UCSD-AML1 (cell line): ENCODE results near the gene C1orf167.

Experiments used
- DNase-seq: peaks from one replicate; lab custom pipeline; 2025; ENCODE audit not compliant: unreplicated experiment; lab: John Stamatoyannopoulos, UW

Gene C1orf167

GRCh38 chr1:11759791-11760190, 2.2 kb upstream of the C1orf167 start:
- DNase-seq, result no peak

GRCh38 chr1:11761285-11761684, 708 bp upstream of the C1orf167 start:
- no peak for DNase-seq

- no peak for DNase-seq
These were observed 2.1 kb downstream of the C1orf167 start for GRCh38 chr1:11764115-11764514.

- DNase-seq, result no peak
These were observed 2.5 kb downstream of the C1orf167 start for GRCh38 chr1:11764519-11764918.

- DNase-seq, result no peak
These were observed 3.9 kb downstream of the C1orf167 start for GRCh38 chr1:11765661-11766428.

- no peak for DNase-seq
These were observed 4.4 kb downstream of the C1orf167 start for GRCh38 chr1:11766429-11766776.

- no peak for DNase-seq
These were observed 6.1 kb downstream of the C1orf167 start for GRCh38 chr1:11767922-11768704.

GRCh38 chr1:11768821-11769220, 6.8 kb downstream of the C1orf167 start:
- no peak for DNase-seq

GRCh38 chr1:11769274-11769673, 7.3 kb downstream of the C1orf167 start:
- no peak for DNase-seq

GRCh38 chr1:11770011-11770410, 8.0 kb downstream of the C1orf167 start:
- DNase-seq, result no peak

- DNase-seq, result no peak
These were observed 9.6 kb downstream of the C1orf167 start for GRCh38 chr1:11771481-11772043.

GRCh38 chr1:11772458-11772857, 10.5 kb downstream of the C1orf167 start:
- no peak for DNase-seq

- no peak for DNase-seq
These were observed 12.8 kb downstream of the C1orf167 start for GRCh38 chr1:11774753-11775152.

- DNase-seq, result no peak
These were observed 15.8 kb downstream of the C1orf167 start for GRCh38 chr1:11777658-11778322.

GRCh38 chr1:11778336-11778735, 16.3 kb downstream of the C1orf167 start:
- no peak for DNase-seq

- no peak for DNase-seq
These were observed 17.0 kb downstream of the C1orf167 start for GRCh38 chr1:11778844-11779623.

- no peak for DNase-seq
These were observed 17.9 kb downstream of the C1orf167 start for GRCh38 chr1:11779715-11780379.

GRCh38 chr1:11780380-11781147, 18.6 kb downstream of the C1orf167 start:
- DNase-seq, result no peak

GRCh38 chr1:11781297-11781696, 19.3 kb downstream of the C1orf167 start:
- no peak for DNase-seq
